Activated B cell treated with CpG ODN at 0.5 μM for 24 hours (primary cell): ENCODE results near the gene ABHD16A. TPM values are rescaled to one million over a fixed set of nuclear protein-coding genes. Genes with fewer than 3 reads are reported as not detected.

Experiments used
- ATAC-seq: fragments of 200-7000 bp; cut with Tn5 transposase; one replicate; pipeline ENCODE4 v1.10.0; 2021; ENCODE audit warnings: low read depth, mild to moderate bottlenecking, moderate library complexity
- CTCF ChIA-PET: fragments of 350-600 bp; sonication (Branson Sonifier 250); formaldehyde crosslinking; loops from one replicate; lab custom pipeline; 2021; ENCODE audit warnings: antibody characterized with exemption; lab: Charles Lee
- POLR2A ChIA-PET: fragments of 350-600 bp; sonication (Branson Sonifier 250); formaldehyde crosslinking; loops from one replicate; lab custom pipeline; 2021; ENCODE audit warnings: antibody characterized with exemption; lab: Charles Lee
- DNase-seq: peaks from one replicate; pipeline ENCODE4 v3.0.0; 2022
- H3K27ac Mint-ChIP-seq: one replicate; pipeline ENCODE4 v1.8.0; 2020; ENCODE audit warnings: mixed read lengths
- H3K27me3 Mint-ChIP-seq: one replicate; pipeline ENCODE4 v1.8.0; 2021; ENCODE audit warnings: mixed read lengths
- H3K36me3 Mint-ChIP-seq: one replicate; pipeline ENCODE4 v1.8.0; 2021; ENCODE audit warnings: low read depth, mixed read lengths
- H3K4me1 Mint-ChIP-seq: one replicate; pipeline ENCODE4 v1.8.0; 2021; ENCODE audit warnings: mixed read lengths
- H3K4me3 Mint-ChIP-seq: one replicate; pipeline ENCODE4 v1.8.0; 2020; ENCODE audit warnings: mild to moderate bottlenecking, mixed read lengths
- H3K9me3 Mint-ChIP-seq: one replicate; pipeline ENCODE4 v1.8.0; 2020; ENCODE audit warnings: mixed read lengths
- CTCF ChIP-seq: fragments of 200-600 bp; IDR thresholded peaks from one replicate; pipeline ENCODE4 v1.8.0; 2022; ENCODE audit warnings: antibody characterized with exemption, mild to moderate bottlenecking
- intact Hi-C: fragments of 100-400 bp; cut with micrococcal nuclease; formaldehyde crosslinking; loops from one replicate; pipeline ENCODE4 v1.15.1; 2024
- total RNA-seq: library from RNA; stranded (reverse); gene quantifications from 2 replicates; pipeline ENCODE4 v1.2.3, GENCODE V29; 2022

ABHD16A gene
- total RNA-seq, 1 donor from 2014 or later = 59.1 TPM

DNA sequence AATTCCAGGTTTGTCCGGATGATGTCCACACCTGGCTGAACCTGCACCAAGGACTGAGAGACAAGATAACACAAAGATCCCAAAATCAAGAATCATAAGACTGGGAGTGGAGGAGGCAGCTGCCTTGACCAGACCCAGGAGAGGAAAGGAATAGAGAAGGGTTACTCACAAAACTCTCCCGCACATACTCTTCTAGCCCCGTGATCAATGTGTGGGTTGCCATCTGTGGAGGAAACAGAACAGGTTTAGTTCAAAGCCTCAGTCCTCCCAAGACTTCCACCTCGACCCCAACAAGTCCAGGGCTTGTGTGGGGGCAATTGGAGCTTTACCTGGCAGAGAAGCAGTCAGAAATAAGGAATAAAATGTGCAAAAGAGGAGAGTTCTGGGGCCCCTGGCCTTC, 61.8 kb downstream of the ABHD16A start:
- H3K4me3 Mint-ChIP-seq = no peak overlapping the region
- H3K27me3 Mint-ChIP-seq = no peaks in the 10 kb centered on the region
- no peak for ATAC-seq
- POLR2A ChIA-PET = interaction anchor here (1.1 kb wide), 1 partner anchor 45 kb away, joined by 3 read pairs; no protein-coding TSS in a partner anchor
- no peaks in the 10 kb centered on the region for H3K4me1 Mint-ChIP-seq
- peaks cover 80% of the 10 kb centered on the region for H3K36me3 Mint-ChIP-seq
- no peaks in the 10 kb centered on the region for H3K9me3 Mint-ChIP-seq
- DNase-seq = no peak
- intact Hi-C loops = no loop called here
- CTCF ChIA-PET = no interaction called here
- H3K27ac Mint-ChIP-seq = no peak overlapping the region
- TF ChIP-seq CTCF = no peak

DNA sequence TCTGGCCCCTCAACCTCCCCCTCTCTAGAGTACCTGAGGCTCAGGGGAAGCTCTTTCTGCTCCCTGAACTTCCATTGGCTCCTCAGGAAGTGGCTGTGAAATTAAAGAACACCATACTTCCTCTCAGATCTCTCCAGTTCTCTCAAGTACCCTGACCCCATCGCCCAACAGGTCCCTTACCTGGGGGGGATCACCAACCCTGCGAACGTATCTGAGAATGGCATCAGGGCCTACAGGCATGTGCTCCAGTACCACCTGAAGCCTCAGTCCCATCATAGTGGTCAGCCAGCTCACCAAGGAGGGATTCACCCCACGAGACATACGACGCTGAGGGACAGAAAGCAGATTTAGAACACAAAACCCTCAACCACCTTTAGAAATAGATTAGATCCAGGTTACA, 62.5 kb downstream of the ABHD16A start:
- ATAC-seq = no peak
- H3K9me3 Mint-ChIP-seq = no peaks in the 10 kb centered on the region
- no peak overlapping the region for H3K27ac Mint-ChIP-seq

GRCh38 chr6:31639449-31639861, 63.7 kb downstream of the ABHD16A start:
- no peak overlapping the region for H3K27ac Mint-ChIP-seq
- DNase-seq (no peak), ATAC-seq (no peak)
- H3K4me3 Mint-ChIP-seq = no peak overlapping the region
- H3K4me1 Mint-ChIP-seq = no peaks in the 10 kb centered on the region
- ChIA-PET POLR2A (interaction anchor here (1.2 to 1.7 kb wide), 2 partner anchors 18 to 203 kb away, joined by 3 to 6 read pairs; no protein-coding TSS in a partner anchor), CTCF (no interaction called here)
- no peak for TF ChIP-seq CTCF
- H3K9me3 Mint-ChIP-seq = no peaks in the 10 kb centered on the region
- H3K36me3 Mint-ChIP-seq = peaks cover 80% of the 10 kb centered on the region
- intact Hi-C loops = no loop called here
- H3K27me3 Mint-ChIP-seq = no peaks in the 10 kb centered on the region

More for the DNA sequence above, 62.5 kb downstream of the ABHD16A start:
- Mint-ChIP-seq H3K36me3 (peaks cover 80% of the 10 kb centered on the region), H3K4me1 (no peaks in the 10 kb centered on the region), H3K4me3 (no peak overlapping the region), H3K27me3 (no peaks in the 10 kb centered on the region)
- no peak for DNase-seq
- TF ChIP-seq CTCF = no peak
- ChIA-PET CTCF (no interaction called here), POLR2A (interaction anchor here (1.1 to 1.7 kb wide), 3 partner anchors 12 to 46 kb away, joined by 3 to 6 read pairs (median 4); partner anchors contain the start of gene BAG6)
- intact Hi-C loops = no loop called here

- H3K27ac Mint-ChIP-seq = no peak overlapping the region
- intact Hi-C loops = no loop called here
- H3K9me3 Mint-ChIP-seq = no peaks in the 10 kb centered on the region
- no peak overlapping the region for H3K4me3 Mint-ChIP-seq
- H3K36me3 Mint-ChIP-seq = peaks cover 81% of the 10 kb centered on the region
- H3K4me1 Mint-ChIP-seq = no peaks in the 10 kb centered on the region
- POLR2A ChIA-PET = interaction anchor here (0.8 to 1.7 kb wide), 4 partner anchors 13 to 203 kb away, joined by 3 to 6 read pairs (median 4); partner anchors contain the start of gene BAG6
- no peak for TF ChIP-seq CTCF
- DNase-seq (no peak), ATAC-seq (no peak)
- CTCF ChIA-PET = interaction anchor here (1.5 kb wide), 1 partner anchor 88 kb away, joined by 3 read pairs; no protein-coding TSS in a partner anchor
- H3K27me3 Mint-ChIP-seq = no peaks in the 10 kb centered on the region
These were observed 64.1 kb downstream of the ABHD16A start for GRCh38 chr6:31639043-31639442.

Other genes with a start within 250 kb of the ABHD16A start
- gene MICB, start 205.2 kb downstream of the ABHD16A start, total RNA-seq = 17.2 and 17.6 TPM in 2 replicates
- gene MCCD1, start 174.4 kb downstream of the ABHD16A start, total RNA-seq = not detected in 2 replicates
- 431 and 484 TPM in 2 replicates for gene DDX39B, start 161.3 kb downstream of the ABHD16A start, total RNA-seq
- 1.9 and 3.2 TPM in 2 replicates for gene ATP6V1G2, start 156.7 kb downstream of the ABHD16A start, total RNA-seq
- 11.7 and 16.7 TPM in 2 replicates for gene NFKBIL1, start 155.7 kb downstream of the ABHD16A start, total RNA-seq
- gene LTA, start 131.0 kb downstream of the ABHD16A start, total RNA-seq = 60.4 and 66.0 TPM in 2 replicates
- 135 and 139 TPM in 2 replicates for gene TNF, start 127.8 kb downstream of the ABHD16A start, total RNA-seq
- gene LTB, start 120.9 kb downstream of the ABHD16A start, total RNA-seq = 155 and 177 TPM in 2 replicates
- 7.8 and 8.4 TPM in 2 replicates for gene LST1, start 117.0 kb downstream of the ABHD16A start, total RNA-seq
- gene NCR3, start 110.3 kb downstream of the ABHD16A start, total RNA-seq = 10.0 and 11.2 TPM in 2 replicates
- 1.4 and 2.0 TPM in 2 replicates for gene AIF1, start 88.1 kb downstream of the ABHD16A start, total RNA-seq
- gene PRRC2A, start 82.6 kb downstream of the ABHD16A start, total RNA-seq = 246 and 283 TPM in 2 replicates
- gene BAG6, start 50.7 kb downstream of the ABHD16A start, total RNA-seq = 309 and 327 TPM in 2 replicates
- gene APOM, start 47.4 kb downstream of the ABHD16A start, total RNA-seq = 2.2 and 2.4 TPM in 2 replicates
- gene C6orf47, start 42.5 kb downstream of the ABHD16A start, total RNA-seq = 29.0 and 29.3 TPM in 2 replicates
- gene GPANK1, start 38.3 kb downstream of the ABHD16A start, total RNA-seq = 23.0 and 24.2 TPM in 2 replicates
- 190 and 191 TPM in 2 replicates for gene CSNK2B, start 37.2 kb downstream of the ABHD16A start, total RNA-seq
- 23.2 and 33.1 TPM in 2 replicates for gene LY6G5B, start 33.3 kb downstream of the ABHD16A start, total RNA-seq
- 0.29 and 0.73 TPM in 2 replicates for gene LY6G5C, start 22.3 kb downstream of the ABHD16A start, total RNA-seq
- not detected in 2 replicates for gene LY6G6F, start 3.5 kb upstream of the ABHD16A start, total RNA-seq
- gene LY6G6D, start 12.0 kb upstream of the ABHD16A start, total RNA-seq = not detected in 2 replicates
- not detected in 2 replicates for gene LY6G6C, start 18.4 kb upstream of the ABHD16A start, total RNA-seq
- 0.12 TPM in 1 of 2 replicates, not detected in the other for gene MPIG6B, start 20.0 kb upstream of the ABHD16A start, total RNA-seq
- gene DDAH2, start 26.0 kb upstream of the ABHD16A start, total RNA-seq = 30.7 and 32.5 TPM in 2 replicates
- gene CLIC1, start 33.2 kb upstream of the ABHD16A start, total RNA-seq = 374 and 397 TPM in 2 replicates
- 35.4 and 47.3 TPM in 2 replicates for gene MSH5, start 36.7 kb upstream of the ABHD16A start, total RNA-seq
- 7.7 and 9.0 TPM in 2 replicates for gene SAPCD1, start 59.3 kb upstream of the ABHD16A start, total RNA-seq
- 1.6 and 2.9 TPM in 2 replicates for gene VWA7, start 74.0 kb upstream of the ABHD16A start, total RNA-seq
- 136 and 140 TPM in 2 replicates for gene VARS1, start 92.4 kb upstream of the ABHD16A start, total RNA-seq
- 61.8 and 68.6 TPM in 2 replicates for gene LSM2, start 103.6 kb upstream of the ABHD16A start, total RNA-seq
- 1.2 and 2.1 TPM in 2 replicates for gene HSPA1L, start 112.0 kb upstream of the ABHD16A start, total RNA-seq
- 27.1 and 28.1 TPM in 2 replicates for gene HSPA1A, start 112.2 kb upstream of the ABHD16A start, total RNA-seq
- 23.7 and 30.4 TPM in 2 replicates for gene HSPA1B, start 124.4 kb upstream of the ABHD16A start, total RNA-seq
- gene NEU1, start 159.5 kb upstream of the ABHD16A start, total RNA-seq = 18.3 and 19.2 TPM in 2 replicates
- gene SLC44A4, start 175.7 kb upstream of the ABHD16A start, total RNA-seq = 0.17 TPM in 1 of 2 replicates, not detected in the other
- 49.9 and 58.4 TPM in 2 replicates for gene EHMT2, start 194.4 kb upstream of the ABHD16A start, total RNA-seq
- 4.8 and 5.5 TPM in 2 replicates for gene ZBTB12, start 198.8 kb upstream of the ABHD16A start, total RNA-seq
- 0.78 and 0.95 TPM in 2 replicates for gene C2, start 224.4 kb upstream of the ABHD16A start, total RNA-seq
- 0.29 TPM in 1 of 2 replicates, not detected in the other for gene CFB, start 242.8 kb upstream of the ABHD16A start, total RNA-seq